ENCODE results near the gene GPR183.

GRCh38 chr13:99313941-99314340 lies 6.7 kb upstream of the GPR183 start:
- TF ChIP-seq POLR2AphosphoS5 (IDR thresholded peaks at IDR 0.05; ENCODE audit: low read depth, low read length), result no peak
- TF ChIP-seq, protein P1, sequence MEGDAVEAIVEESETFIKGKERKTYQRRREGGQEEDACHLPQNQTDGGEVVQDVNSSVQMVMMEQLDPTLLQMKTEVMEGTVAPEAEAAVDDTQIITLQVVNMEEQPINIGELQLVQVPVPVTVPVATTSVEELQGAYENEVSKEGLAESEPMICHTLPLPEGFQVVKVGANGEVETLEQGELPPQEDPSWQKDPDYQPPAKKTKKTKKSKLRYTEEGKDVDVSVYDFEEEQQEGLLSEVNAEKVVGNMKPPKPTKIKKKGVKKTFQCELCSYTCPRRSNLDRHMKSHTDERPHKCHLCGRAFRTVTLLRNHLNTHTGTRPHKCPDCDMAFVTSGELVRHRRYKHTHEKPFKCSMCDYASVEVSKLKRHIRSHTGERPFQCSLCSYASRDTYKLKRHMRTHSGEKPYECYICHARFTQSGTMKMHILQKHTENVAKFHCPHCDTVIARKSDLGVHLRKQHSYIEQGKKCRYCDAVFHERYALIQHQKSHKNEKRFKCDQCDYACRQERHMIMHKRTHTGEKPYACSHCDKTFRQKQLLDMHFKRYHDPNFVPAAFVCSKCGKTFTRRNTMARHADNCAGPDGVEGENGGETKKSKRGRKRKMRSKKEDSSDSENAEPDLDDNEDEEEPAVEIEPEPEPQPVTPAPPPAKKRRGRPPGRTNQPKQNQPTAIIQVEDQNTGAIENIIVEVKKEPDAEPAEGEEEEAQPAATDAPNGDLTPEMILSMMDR (IDR thresholded peaks at IDR 0.05 in 2 of 3, conservative IDR thresholded peaks at IDR 0.05 in 1 of 3; ENCODE audit: borderline replicate concordance in 1 of 3, insufficient read depth in 1 of 3, low read depth in 2 of 3, low read length in 2 of 3), result no peak
- no peak for TF ChIP-seq ZNF274 (IDR thresholded peaks at IDR 0.05; ENCODE audit: low read depth, low read length)
- TF ChIP-seq POLR2A (IDR thresholded peaks at IDR 0.05; ENCODE audit: borderline replicate concordance, extremely low read depth, insufficient read depth, insufficient read length), result no peak
- no peak for TF ChIP-seq EZH2phosphoT487 (IDR thresholded peaks at IDR 0.05; ENCODE audit: borderline replicate concordance)
- no peak for TF ChIP-seq ZFX (IDR thresholded peaks at IDR 0.05)
- no peak for TF ChIP-seq SRF (IDR thresholded peaks at IDR 0.05; ENCODE audit: low read depth)
- TF ChIP-seq EZH2 (IDR thresholded peaks at IDR 0.05), result no peak
- TF ChIP-seq YY1 (IDR thresholded peaks at IDR 0.05; ENCODE audit: extremely low read depth, insufficient replicate concordance, low read depth, low read length), result no peak
- TF ChIP-seq RAD21 (IDR thresholded peaks at IDR 0.05; ENCODE audit: low read depth), result no peak

Data from HCT116 (cell line).